Amniotic epithelial cell (primary cell): ENCODE measurements around the gene WWOX.

Experiments
- DNase-seq: peaks from one replicate; pipeline ENCODE4 v3.0.0-alpha.2; 2010; ENCODE audit warnings: low read depth

WWOX gene

GRCh38 chr16:78770353-78771091 lies 671.1 kb downstream of the WWOX start:
- DNase-seq, result peak; percentile 6

- DNase-seq, result no peak
These were observed 673.8 kb downstream of the WWOX start for GRCh38 chr16:78773291-78773702.

- no peak for DNase-seq
These were observed 674.3 kb downstream of the WWOX start for GRCh38 chr16:78773706-78774105.

GRCh38 chr16:78775161-78775561 lies 675.7 kb downstream of the WWOX start:
- DNase-seq, result no peak

- DNase-seq, result no peak
These were observed 678.9 kb downstream of the WWOX start for GRCh38 chr16:78778101-78779004.

GRCh38 chr16:78780808-78781207 lies 681.4 kb downstream of the WWOX start:
- DNase-seq, result no peak

GRCh38 chr16:78782572-78782971 lies 683.1 kb downstream of the WWOX start:
- DNase-seq, result no peak

- DNase-seq, result no peak
These were observed 684.2 kb downstream of the WWOX start for GRCh38 chr16:78783570-78784079.

GRCh38 chr16:78784771-78785170 lies 685.3 kb downstream of the WWOX start:
- no peak for DNase-seq

- DNase-seq, result no peak
These were observed 685.8 kb downstream of the WWOX start for GRCh38 chr16:78785218-78785617.

- no peak for DNase-seq
These were observed 687.2 kb downstream of the WWOX start for GRCh38 chr16:78786635-78787034.

- no peak for DNase-seq
These were observed 688.8 kb downstream of the WWOX start for GRCh38 chr16:78788276-78788675.

- DNase-seq, result no peak
These were observed 689.2 kb downstream of the WWOX start for GRCh38 chr16:78788696-78789095.

- no peak for DNase-seq
These were observed 690.1 kb downstream of the WWOX start for GRCh38 chr16:78789561-78789960.

- no peak for DNase-seq
These were observed 691.6 kb downstream of the WWOX start for GRCh38 chr16:78791011-78791410.

- no peak for DNase-seq
These were observed 692.5 kb downstream of the WWOX start for GRCh38 chr16:78791926-78792325.

GRCh38 chr16:78792952-78793351 lies 693.5 kb downstream of the WWOX start:
- DNase-seq, result no peak

- no peak for DNase-seq
These were observed 695.3 kb downstream of the WWOX start for GRCh38 chr16:78794581-78795250.

- no peak for DNase-seq
These were observed 696.0 kb downstream of the WWOX start for GRCh38 chr16:78795433-78795832.

- DNase-seq, result no peak
These were observed 696.9 kb downstream of the WWOX start for GRCh38 chr16:78796221-78796866.

- no peak for DNase-seq
These were observed 700.0 kb downstream of the WWOX start for GRCh38 chr16:78799429-78799828.

- DNase-seq, result no peak
These were observed 701.1 kb downstream of the WWOX start for GRCh38 chr16:78800523-78800922.
